Loucy (cell line): ENCODE data around the gene TBC1D20.

Experiments used
- CTCF ChIP-seq: fragments of 200-600 bp; sonication (generic); conservative IDR thresholded peaks from 2 replicates; pipeline ENCODE4 v1.5.1; 2014; ENCODE audit warnings: mild to moderate bottlenecking, antibody characterized with exemption, low read length
- EZH2phosphoT487 ChIP-seq: fragments of 200-600 bp; IDR thresholded peaks from 2 replicates; pipeline ENCODE4 v1.6.1; 2018; ENCODE audit warnings: antibody characterized with exemption, mild to moderate bottlenecking, moderate library complexity, borderline replicate concordance

- TF ChIP-seq CTCF: no peak
- TF ChIP-seq EZH2phosphoT487: no peak
Measured at GRCh38 chr20:478010-478948, 15.9 kb upstream of the TBC1D20 start.
